Stimulated activated memory B cell treated with anti-CD40 and anti-IgM and Interleukin-4, amounts not matched to agents 10 μg/mL and 1 μg/mL and 100 μg/mL, for 72 hours (primary cell): Measurements from ENCODE around the gene MMD.
"Not testable (repeated sequence)": the region's sequence is repeated elsewhere in the genome, so short reads cannot be mapped to it uniquely, and the experiment has no call there.

Source experiments
- ATAC-seq: fragments of 150-1000 bp; cut with Tn5 transposase; 2 replicates; pipeline ENCODE4 v1.10.0; 2021
- H3K27ac Mint-ChIP-seq: one replicate; pipeline ENCODE4 v1.8.0; 2022; ENCODE audit warnings: mild to moderate bottlenecking, mixed read lengths
- H3K27me3 Mint-ChIP-seq: one replicate; pipeline ENCODE4 v1.8.0; 2022; ENCODE audit warnings: mixed read lengths
- H3K36me3 Mint-ChIP-seq: one replicate; pipeline ENCODE4 v1.8.0; 2022; ENCODE audit warnings: mixed read lengths
- H3K4me1 Mint-ChIP-seq: one replicate; pipeline ENCODE4 v1.8.0; 2022; ENCODE audit warnings: mixed read lengths
- H3K4me3 Mint-ChIP-seq: one replicate; pipeline ENCODE4 v1.8.0; 2022; ENCODE audit warnings: mild to moderate bottlenecking, moderate library complexity, mixed read lengths
- H3K9me3 Mint-ChIP-seq: one replicate; pipeline ENCODE4 v1.8.0; 2022; ENCODE audit warnings: mixed read lengths

Gene MMD

DNA sequence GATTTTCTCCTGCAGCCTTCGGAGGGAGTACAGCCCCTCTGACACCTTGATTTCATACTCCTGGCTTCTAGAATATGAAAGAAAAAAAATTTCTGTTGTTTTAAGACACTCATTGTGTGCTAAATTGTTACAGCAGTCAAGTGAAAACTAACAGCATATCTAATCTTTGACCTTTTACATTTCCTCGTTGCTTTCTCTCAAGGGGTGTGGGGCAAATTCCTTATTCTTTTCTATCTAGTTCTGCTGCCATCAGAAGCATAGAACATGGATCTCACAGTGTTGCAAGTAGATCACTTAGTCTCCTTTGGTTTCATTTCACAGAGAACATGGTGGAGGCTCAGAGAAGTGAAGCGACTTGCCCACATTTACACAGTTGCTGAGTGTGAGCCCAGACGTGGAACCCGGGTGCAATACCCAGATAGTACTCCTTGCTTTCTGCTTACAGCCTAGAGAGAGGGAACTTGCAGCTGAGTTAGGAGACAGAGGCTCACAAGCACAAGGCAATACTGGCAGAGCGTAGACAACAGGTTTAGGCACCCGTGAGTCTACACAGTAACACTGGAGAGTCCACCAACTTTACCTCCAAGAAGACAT, 28.7 kb upstream of the MMD start:
- Mint-ChIP-seq H3K27ac (no peak overlapping the region), H3K4me3 (no peak overlapping the region), H3K9me3 (no peaks in the 10 kb centered on the region), H3K36me3 (no peaks in the 10 kb centered on the region), H3K4me1 (no peaks in the 10 kb centered on the region), H3K27me3 (peaks cover 11% of the 10 kb centered on the region)
- no peak for ATAC-seq

DNA sequence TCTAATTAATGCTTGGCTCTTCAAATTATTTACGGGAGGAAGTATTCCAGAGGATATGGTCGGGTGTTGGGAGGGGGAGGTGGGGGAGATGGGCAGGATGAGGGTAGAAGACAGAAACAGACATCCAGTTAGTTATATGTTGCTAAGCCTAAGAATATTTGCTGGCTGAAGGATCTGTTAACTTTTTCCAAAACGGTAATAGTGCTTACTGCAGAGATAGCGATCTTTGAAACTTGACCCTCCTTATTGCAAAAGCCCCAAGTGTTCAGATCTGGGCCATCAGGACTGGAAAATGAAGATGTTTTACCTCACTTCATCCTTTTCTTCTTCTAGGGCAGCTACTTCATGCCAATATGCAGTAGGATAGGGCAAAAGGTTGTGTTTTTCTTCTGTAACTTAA, 27.0 kb upstream of the MMD start:
- H3K27ac Mint-ChIP-seq = no peak overlapping the region
- H3K4me1 Mint-ChIP-seq = peaks cover 12% of the 10 kb centered on the region
- H3K9me3 Mint-ChIP-seq = no peaks in the 10 kb centered on the region
- H3K4me3 Mint-ChIP-seq = no peak overlapping the region
- H3K36me3 Mint-ChIP-seq = no peaks in the 10 kb centered on the region
- no peak for ATAC-seq
- peaks cover 2% of the 10 kb centered on the region for H3K27me3 Mint-ChIP-seq

GRCh38 chr17:55446581-55447205, 25.1 kb upstream of the MMD start:
- Mint-ChIP-seq H3K9me3 (no peaks in the 10 kb centered on the region), H3K4me3 (no peak overlapping the region), H3K4me1 (peaks cover 12% of the 10 kb centered on the region), H3K27me3 (no peaks in the 10 kb centered on the region), H3K27ac (no peak overlapping the region), H3K36me3 (no peaks in the 10 kb centered on the region)
- no peak for ATAC-seq

- H3K27ac Mint-ChIP-seq, H3K27me3 Mint-ChIP-seq, ATAC-seq, H3K36me3 Mint-ChIP-seq, H3K4me3 Mint-ChIP-seq, H3K9me3 Mint-ChIP-seq: not testable (repeated sequence)
- H3K4me1 Mint-ChIP-seq = peaks cover 12% of the 10 kb centered on the region
Observed at GRCh38 chr17:55446004-55446403, 24.4 kb upstream of the MMD start.

DNA sequence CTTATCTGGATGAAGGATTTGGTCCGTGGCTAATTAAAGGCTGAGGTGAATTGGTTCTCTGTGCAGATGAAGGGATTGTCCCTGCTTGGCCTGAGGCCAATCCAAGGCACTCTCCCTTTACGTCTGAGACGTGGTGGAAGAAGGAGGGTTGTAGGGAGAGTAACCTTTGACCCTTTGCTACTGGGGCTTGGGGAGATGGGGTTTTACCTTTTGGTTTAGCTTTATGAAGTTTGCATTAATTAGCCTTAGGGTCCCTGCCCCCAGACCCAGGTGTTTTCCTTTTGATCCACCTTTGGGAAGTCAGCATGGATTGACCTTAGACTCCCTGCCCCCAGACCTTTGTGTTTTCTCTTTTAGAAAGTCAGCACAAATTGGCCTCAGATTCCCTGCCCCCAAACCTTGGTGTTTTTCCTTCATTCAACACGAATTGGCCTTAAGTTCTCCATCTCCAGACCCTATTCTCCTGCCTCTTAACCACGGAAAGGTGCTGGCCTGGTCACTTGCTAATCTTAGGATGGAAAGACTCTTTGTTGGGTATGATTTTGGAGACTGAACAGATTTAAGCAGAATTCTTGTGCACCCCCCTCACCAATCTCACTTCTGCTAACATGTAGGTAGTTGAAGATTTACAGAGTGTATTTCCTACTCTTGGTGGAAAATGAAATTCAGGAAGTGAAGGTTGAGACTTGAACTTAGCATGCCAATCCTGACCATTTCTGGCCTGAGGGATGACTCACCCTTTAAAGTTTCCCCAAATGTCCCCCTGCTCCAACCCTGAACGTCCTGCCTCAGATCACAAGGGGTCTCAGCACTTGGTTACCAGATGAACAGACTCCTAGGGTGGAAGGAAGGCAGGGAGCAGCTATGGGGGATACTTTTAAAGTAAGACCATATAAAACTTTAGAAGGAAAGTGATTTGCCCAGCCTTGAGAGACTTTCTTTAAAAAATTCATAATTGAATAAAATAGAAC, 23.1 kb upstream of the MMD start:
- H3K36me3 Mint-ChIP-seq = no peaks in the 10 kb centered on the region
- no peaks in the 10 kb centered on the region for H3K27me3 Mint-ChIP-seq
- peak; percentile 90 for ATAC-seq
- H3K4me3 Mint-ChIP-seq = no peak overlapping the region
- peaks cover 12% of the 10 kb centered on the region for H3K4me1 Mint-ChIP-seq
- H3K27ac Mint-ChIP-seq = peak overlapping the region; percentile 81
- no peaks in the 10 kb centered on the region for H3K9me3 Mint-ChIP-seq

DNA sequence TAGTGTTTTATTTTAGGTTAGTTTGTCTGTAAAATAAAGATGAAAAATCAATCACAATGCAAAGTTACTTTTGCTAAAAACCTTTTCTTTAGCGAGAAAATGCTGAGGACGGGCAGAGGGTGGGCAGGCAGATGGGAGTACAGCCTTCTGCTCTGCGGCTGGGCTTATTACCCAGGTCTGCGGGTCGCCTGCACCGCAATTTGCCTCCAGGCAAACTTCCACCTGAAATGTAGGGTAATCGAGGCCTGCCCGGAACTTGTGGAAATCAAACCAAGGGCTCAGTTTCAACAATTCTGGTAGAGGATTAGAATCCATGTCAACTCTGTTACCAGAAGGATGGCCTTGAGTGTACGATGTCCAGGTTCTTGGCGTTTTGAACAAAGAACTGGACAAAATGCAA, 22.3 kb upstream of the MMD start:
- H3K27ac Mint-ChIP-seq = peak overlapping the region; percentile 81
- peaks cover 12% of the 10 kb centered on the region for H3K4me1 Mint-ChIP-seq
- H3K36me3 Mint-ChIP-seq = no peaks in the 10 kb centered on the region
- H3K9me3 Mint-ChIP-seq = no peaks in the 10 kb centered on the region
- no peak for ATAC-seq
- H3K4me3 Mint-ChIP-seq = no peak overlapping the region
- no peaks in the 10 kb centered on the region for H3K27me3 Mint-ChIP-seq

GRCh38 chr17:55442953-55443683, 21.5 kb upstream of the MMD start:
- H3K4me3 Mint-ChIP-seq = no peak overlapping the region
- no peaks in the 10 kb centered on the region for H3K9me3 Mint-ChIP-seq
- no peaks in the 10 kb centered on the region for H3K27me3 Mint-ChIP-seq
- H3K4me1 Mint-ChIP-seq = peaks cover 14% of the 10 kb centered on the region
- no peak overlapping the region for H3K27ac Mint-ChIP-seq
- no peaks in the 10 kb centered on the region for H3K36me3 Mint-ChIP-seq
- no peak for ATAC-seq

DNA sequence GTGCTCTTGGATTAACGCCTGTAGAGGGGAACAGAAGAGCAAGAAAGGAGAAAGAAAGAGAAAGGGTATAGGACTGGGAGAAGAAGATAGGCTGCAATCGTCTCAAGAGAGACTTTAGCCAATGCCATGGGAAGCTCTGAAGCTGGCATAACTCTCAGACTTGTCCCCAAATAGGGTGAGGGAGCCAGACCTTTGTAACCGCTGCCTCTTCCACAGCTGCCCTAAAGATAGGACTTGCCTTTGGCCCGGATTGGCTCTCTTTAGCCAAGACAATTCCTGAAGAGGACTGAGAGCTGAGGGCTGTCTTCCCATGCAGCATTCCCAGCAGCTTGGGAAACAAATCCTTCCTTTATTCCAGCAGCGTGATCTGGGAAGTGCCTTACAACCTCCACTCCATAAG, 20.8 kb upstream of the MMD start:
- no peaks in the 10 kb centered on the region for H3K36me3 Mint-ChIP-seq
- peaks cover 20% of the 10 kb centered on the region for H3K4me1 Mint-ChIP-seq
- H3K9me3 Mint-ChIP-seq = no peaks in the 10 kb centered on the region
- H3K27me3 Mint-ChIP-seq = no peaks in the 10 kb centered on the region
- no peak overlapping the region for H3K27ac Mint-ChIP-seq
- H3K4me3 Mint-ChIP-seq = no peak overlapping the region
- no peak for ATAC-seq

- Mint-ChIP-seq H3K4me1 (peaks cover 29% of the 10 kb centered on the region), H3K36me3 (no peaks in the 10 kb centered on the region), H3K27ac (no peak overlapping the region), H3K9me3 (no peaks in the 10 kb centered on the region), H3K27me3 (no peaks in the 10 kb centered on the region), H3K4me3 (no peak overlapping the region)
- ATAC-seq = no peak
Observed at GRCh38 chr17:55441544-55441943, 19.9 kb upstream of the MMD start.

DNA sequence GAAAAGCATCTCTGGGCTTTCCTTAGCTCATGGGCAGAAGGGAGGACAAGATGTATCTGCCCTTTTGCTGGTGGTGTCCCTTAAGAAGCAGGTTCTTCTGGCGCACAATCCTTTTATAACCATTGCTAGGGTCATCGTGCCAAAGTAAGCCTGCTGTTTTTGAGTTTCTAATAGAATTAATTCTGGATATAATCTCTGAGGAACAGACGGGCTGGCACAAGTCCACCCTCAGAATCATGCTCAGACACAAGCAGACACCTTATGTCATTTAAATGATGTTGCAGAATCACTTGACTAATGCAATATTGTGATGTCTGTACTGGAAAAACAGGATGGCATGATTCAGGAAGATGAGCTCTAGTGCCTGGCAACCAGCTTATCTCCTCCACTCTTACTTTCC, 18.8 kb upstream of the MMD start:
- no peaks in the 10 kb centered on the region for H3K27me3 Mint-ChIP-seq
- H3K9me3 Mint-ChIP-seq = no peaks in the 10 kb centered on the region
- H3K4me1 Mint-ChIP-seq = peaks cover 36% of the 10 kb centered on the region
- no peak overlapping the region for H3K4me3 Mint-ChIP-seq
- no peak for ATAC-seq
- no peaks in the 10 kb centered on the region for H3K36me3 Mint-ChIP-seq
- no peak overlapping the region for H3K27ac Mint-ChIP-seq

- H3K9me3 Mint-ChIP-seq = no peaks in the 10 kb centered on the region
- peak overlapping the region; percentile 42 for H3K27ac Mint-ChIP-seq
- ATAC-seq = peak; percentile 87
- no peaks in the 10 kb centered on the region for H3K27me3 Mint-ChIP-seq
- peaks cover 37% of the 10 kb centered on the region for H3K4me1 Mint-ChIP-seq
- H3K4me3 Mint-ChIP-seq = peak overlapping the region; percentile 36
- H3K36me3 Mint-ChIP-seq = no peaks in the 10 kb centered on the region
Observed at GRCh38 chr17:55437159-55437605, 15.5 kb upstream of the MMD start.

- H3K27ac Mint-ChIP-seq = peak overlapping the region; percentile 42
- peaks cover 39% of the 10 kb centered on the region for H3K4me1 Mint-ChIP-seq
- H3K9me3 Mint-ChIP-seq = no peaks in the 10 kb centered on the region
- peak; percentile 14 for ATAC-seq
- H3K4me3 Mint-ChIP-seq = peak overlapping the region; percentile 36
- H3K36me3 Mint-ChIP-seq = no peaks in the 10 kb centered on the region
- H3K27me3 Mint-ChIP-seq = no peaks in the 10 kb centered on the region
Observed at GRCh38 chr17:55436224-55437158, 14.9 kb upstream of the MMD start.

DNA sequence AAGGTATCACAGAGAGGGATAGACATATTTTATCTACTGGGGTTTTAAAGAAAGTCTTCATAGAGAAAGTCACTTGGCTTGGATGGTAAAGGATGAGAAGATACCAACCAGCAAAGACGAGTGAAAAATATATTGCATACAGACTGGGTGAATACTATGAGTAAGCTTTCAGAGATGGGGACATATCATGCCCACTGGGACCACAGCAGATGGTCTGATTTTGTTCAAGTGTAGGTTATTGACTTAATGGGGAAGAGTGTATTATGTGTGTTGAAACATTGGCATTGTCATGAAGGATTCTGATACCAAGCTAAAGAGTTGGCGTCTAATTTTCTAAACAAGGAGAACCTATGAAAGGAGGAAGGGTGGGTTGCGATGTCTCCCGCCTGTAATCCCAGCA, 13.8 kb upstream of the MMD start:
- Mint-ChIP-seq H3K27ac (peak overlapping the region; percentile 41), H3K4me1 (peaks cover 47% of the 10 kb centered on the region), H3K36me3 (no peaks in the 10 kb centered on the region), H3K9me3 (no peaks in the 10 kb centered on the region), H3K4me3 (no peak overlapping the region), H3K27me3 (no peaks in the 10 kb centered on the region)
- no peak for ATAC-seq

GRCh38 chr17:55434721-55435120, 13.1 kb upstream of the MMD start:
- ATAC-seq = peak; percentile 49
- H3K9me3 Mint-ChIP-seq = no peaks in the 10 kb centered on the region
- H3K27ac Mint-ChIP-seq = peak overlapping the region; percentile 41
- no peak overlapping the region for H3K4me3 Mint-ChIP-seq
- no peaks in the 10 kb centered on the region for H3K36me3 Mint-ChIP-seq
- H3K4me1 Mint-ChIP-seq = peaks cover 47% of the 10 kb centered on the region
- H3K27me3 Mint-ChIP-seq = no peaks in the 10 kb centered on the region
